GM18867 (cell line): Measurements from ENCODE around the gene GRB14.

ENCODE experiments used
- ATAC-seq: cut with Tn5 transposase; IDR thresholded peaks from one replicate; pipeline ENCODE4 v1.9.1; 2021; ENCODE audit warnings: mild to moderate bottlenecking, moderate library complexity; ENCODE audit not compliant: unreplicated experiment

The GRB14 gene

DNA sequence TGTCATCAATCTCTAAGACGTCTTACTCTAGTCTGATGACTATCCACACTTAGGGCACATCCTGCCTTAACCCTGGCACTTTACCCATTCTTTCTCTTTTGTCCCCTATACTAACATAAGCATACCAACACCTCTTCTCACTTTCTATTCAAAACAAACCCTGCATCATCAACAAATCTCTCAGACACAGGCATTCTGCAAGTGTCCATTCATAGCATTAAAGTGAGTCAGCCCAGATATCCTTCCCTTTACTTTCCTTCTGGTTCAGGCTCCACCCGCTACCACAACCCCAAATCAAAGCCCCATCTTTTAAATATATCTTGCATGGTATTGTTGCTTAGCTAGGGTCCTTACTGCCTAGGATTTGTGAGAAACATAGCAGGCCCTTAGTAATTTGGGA, 3.8 kb downstream of the GRB14 start:
- ATAC-seq = no peak

DNA sequence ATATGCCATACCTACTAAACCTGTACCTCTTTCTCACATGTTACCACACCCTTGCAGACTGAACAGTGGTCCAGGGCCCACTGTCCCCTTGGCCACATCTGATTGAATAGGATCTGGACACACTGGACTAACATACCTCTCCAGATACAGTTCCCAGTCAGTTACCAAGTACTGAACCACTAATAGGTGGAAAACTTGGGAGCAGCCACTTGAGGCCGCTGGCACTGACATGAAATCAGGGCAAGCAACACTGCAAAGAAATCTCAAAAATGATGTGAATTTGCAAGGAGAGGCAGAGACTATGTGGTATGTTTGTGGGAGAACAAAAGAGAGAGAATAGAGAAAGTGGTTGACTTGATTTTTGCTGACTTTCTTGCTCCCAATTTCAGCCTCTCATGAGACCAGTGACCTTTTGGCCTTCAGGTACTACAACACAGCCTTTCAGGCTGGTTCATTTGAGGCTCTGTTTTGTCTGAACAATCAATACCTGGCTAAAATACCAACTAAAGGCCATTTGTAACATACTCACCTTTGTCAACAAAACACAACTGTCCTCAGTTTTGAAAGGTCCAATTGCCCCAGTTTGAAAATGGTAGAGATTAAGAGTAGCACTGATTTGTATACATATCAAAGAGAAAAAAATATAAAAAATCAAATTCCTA, 7.8 kb downstream of the GRB14 start:
- no peak for ATAC-seq

DNA sequence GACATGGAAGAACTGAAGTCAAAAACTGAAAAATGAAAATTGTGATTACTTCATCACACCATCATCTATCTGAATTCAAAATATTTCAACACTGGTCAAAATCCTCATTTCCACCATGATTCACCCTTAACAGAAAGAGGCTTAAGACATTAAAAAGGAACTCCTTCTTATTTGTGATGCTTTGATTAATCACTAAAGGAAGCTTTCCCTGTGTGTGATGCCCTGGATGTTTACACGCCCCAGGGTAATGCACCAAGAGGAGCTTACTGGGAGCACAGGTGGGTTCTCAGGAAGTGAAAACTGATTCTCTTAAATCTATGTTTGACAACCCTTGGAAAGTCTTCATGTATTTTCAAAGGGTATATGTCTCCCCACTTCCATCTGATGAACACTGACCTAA, 11.5 kb downstream of the GRB14 start:
- ATAC-seq = no peak

DNA sequence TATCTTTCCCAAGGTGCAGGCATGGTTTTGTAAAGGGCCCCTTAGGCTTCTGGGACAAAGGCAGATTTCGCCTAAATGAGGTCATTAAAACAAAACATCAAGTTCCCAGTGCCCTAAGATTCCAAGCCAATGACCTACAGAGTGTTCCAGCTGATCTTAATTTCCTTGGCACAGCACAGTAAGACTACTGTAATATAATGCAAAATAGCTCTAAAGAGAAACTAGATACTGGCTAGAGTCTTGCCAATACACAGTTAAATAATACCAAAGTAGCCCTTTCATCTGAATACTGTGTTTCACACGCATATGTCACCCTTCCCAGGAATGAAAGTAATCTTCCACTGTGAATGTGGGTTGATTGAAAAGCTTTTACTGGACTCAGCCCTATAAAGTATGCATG, 14.7 kb downstream of the GRB14 start:
- no peak for ATAC-seq

DNA sequence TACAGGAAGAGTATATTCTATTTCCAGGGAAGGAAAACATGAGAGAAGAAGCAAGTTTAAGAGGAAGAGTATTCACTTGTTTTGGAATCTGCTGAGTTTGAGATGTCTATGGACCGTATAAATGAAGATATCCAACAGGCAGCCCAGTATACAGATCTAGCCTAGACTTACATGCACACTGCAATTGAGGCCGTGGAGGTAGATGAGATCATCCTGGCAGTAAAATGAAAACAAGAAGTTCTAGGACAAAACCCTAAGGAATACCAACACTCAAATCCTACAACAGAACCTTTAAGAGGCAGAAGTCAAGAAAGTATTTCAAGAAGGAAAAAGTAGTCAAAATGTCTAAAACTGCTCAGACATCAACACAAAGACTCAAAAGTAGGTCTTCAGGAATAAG, 16.0 kb downstream of the GRB14 start:
- no peak for ATAC-seq

DNA sequence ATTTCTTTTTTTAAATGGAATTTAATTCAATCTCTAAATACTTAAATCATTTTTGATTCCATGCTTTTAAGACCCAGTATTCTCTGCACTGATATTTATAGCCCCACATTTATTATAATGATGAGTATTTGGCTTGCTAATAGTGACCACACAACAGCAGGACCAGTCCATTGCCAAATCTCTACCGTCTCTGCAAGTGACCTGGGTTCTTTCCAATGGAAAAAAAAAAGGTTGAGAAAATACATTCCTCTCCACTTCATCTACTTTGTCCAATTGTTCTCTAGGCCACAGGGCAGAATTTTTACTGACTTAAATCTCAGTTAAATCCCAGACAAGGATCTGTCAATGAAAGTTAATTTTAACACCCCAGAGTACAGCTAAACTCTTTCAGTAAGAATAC, 20.5 kb downstream of the GRB14 start:
- no peak for ATAC-seq

DNA sequence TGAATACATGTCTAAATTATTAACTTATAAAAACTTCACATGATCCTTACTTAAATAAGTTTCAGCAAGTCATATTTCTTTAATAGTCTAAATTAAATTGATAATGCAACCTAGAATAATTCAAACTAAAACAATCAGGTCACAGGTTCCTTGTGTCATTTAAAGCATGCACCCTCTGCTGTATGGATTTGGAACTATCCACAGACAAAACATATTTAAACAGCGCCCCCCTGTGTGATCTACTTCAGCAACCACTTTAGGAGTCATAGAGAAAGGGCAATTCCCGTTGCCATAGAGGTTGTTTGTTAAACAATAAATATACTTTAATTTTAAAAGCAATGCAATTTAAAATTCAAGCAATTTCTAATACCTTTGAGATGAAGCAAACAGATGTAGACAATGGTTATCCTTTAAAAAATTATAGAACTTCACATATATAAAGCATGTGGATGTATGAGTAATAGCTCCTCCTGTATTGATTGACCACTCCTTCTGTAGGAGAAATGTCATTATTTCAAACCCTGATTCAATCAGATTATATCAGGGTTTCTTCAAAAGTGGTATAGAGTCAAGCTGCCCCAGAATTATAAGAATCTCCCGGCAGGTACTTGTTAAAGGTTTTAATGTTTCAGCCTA, 21.2 kb downstream of the GRB14 start:
- ATAC-seq = peak; percentile 99

DNA sequence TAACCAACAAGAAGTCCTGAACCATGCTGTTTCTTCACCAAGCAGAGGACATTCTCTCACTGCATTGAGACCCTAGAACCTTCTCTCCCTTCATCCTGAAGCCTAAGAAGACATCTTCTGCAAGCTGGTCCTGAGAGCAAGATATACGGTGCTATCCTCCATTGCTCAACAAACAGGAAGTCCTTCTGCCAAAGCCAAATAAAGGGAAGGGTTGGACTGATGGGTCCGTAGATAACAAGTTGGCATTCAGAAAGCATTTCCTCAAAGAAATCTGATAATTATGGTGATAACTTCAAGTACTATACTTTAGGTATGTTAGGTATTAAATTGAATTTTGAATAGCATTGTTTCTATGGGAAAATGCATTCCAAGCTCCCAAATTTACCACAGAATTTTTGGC, 23.3 kb downstream of the GRB14 start:
- no peak for ATAC-seq

DNA sequence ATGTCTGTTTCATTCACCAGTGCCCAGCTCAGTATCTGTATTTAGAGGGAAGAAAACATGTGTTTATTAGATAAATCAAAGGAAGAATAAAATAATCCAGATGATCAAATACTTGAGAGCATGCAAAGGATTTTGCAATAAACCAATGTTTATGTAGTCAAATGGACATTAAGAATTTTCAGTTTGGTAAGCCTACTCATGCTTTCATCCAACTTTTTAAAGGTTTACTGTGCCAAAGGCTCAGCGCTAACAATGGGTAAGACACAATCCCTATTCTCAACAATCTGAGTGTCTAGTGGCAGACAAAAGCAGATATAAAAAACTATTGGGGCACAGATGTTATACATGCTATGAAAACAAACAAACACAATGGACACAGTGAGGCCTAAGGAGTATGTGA, 26.3 kb downstream of the GRB14 start:
- ATAC-seq = no peak

DNA sequence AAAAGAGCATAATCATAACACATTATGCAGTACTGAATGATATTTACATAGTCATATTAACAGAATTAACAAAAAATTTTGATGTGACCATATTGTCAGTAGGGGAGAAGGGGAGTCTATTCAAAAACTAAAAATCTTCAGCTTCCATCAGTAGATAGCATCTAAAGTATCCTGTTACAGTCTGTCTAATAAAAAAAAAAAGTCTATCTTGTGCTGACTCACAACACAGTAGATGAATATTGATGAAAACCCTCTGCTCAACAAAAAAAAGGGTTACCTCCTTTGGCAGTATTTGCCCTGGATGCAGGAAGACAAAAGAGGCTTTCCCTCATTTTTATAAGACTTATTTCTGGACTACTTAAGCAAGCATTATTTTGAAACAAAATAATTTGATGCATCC, 27.3 kb downstream of the GRB14 start:
- no peak for ATAC-seq

DNA sequence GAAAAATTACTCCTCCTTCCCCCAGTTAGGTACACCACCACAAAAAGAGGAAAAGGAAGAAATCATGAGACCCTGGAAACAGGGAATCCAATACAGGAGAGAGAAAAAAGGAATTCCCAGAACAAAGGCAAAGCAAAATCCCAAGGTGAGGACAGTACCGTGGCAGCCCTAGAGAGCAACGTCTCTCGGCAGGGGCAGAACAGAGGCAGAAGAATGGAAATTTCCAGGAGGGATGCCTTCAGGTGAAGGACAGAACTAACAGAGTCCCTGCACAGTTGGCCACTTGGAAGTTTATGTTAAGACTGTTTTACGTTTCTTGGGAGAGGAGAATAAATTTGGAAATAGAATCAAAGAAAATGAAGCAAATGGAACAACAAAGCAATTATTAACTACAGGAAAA, 27.7 kb downstream of the GRB14 start:
- no peak for ATAC-seq

DNA sequence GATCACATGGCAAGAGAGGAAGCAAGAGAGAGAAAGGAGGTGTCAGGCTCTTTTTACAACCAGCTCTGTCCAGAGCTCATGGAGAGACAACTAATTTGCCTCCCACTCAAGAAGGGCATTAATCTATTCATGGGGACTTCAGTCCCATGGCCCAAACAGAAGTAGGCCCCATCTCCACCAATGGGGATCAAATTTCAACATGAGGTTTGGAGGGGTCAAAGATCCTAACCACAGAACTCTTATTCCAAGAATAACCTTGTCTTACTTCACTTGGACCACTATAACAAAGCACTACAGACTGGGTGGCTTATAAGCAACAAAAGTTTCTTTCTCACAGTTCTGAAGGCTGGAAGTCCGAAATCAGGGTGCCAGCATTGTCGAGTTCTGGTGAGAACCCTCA, 31.8 kb downstream of the GRB14 start:
- no peak for ATAC-seq

DNA sequence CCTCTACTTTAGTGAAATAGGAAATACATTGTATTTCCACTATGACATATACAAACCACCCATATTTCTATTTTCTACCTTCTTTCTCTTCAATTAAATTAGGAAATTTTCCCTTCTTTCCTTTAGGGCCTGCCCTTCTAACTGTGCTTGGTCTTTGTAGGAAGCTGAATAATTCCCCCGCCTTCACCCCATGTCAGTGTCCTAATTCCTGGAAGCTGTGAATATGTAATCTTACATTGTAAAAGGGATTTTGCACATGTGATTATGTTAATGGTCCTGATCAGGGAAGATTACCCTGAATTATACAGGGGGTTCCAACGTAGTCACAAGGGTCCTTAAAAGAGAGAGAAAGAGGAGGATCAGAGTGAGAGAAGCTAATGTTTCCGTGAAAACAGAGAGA, 40.2 kb downstream of the GRB14 start:
- ATAC-seq = no peak

DNA sequence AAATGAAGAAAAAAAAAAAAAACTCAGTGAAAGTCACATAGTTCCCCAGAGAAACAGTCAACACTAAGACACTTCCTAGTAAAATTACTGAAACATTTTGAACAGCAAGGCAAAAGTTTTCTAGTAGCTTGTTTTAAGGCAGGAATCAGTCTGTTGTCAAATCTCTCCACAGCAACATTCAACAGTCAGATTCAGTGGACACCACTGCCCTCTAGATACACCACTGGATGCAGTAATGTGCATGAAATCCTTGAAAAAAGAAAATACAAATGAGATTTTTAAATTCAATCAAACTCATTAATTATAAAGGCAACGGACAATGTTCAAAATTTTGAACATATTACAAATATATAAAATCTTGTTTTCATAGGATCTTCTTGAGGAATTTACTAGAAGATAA, 46.4 kb downstream of the GRB14 start:
- no peak for ATAC-seq

DNA sequence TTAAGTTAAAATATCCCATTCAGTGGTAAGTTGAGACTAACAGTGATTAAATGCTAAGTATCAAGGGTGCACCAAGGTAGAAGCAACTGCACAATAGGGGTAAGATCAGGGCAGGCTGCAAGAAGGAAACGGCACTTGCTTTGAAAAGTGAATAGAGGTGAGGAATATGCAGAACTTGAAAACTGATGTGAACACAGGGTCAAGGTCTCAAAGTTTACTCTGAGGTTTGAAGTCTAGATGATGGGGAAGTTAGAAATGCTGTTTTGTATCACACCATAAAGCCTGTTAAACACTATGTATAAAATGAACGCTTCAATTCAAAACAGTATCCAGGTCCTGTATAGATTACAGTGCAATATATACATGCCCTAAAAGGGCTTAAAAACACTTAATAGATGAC, 50.8 kb downstream of the GRB14 start:
- ATAC-seq = no peak

DNA sequence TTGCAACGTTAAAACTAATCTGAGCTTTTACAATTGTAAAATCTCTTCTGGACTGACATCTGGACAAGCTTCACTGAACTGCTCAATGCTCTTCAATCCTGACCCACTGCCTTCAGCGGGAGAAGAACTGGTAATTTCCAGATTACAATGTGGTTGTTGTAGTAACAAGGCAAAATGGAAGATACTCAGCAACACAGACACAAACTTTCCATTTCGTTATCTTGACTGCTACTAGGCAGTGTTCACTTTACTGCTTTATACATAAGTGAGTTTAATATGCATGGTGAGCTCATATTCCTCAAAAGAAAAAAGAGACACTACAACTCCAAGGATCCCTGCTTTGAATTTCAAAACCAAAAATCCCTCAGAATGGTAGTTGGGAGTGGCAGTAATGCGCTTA, 51.9 kb downstream of the GRB14 start:
- no peak for ATAC-seq

DNA sequence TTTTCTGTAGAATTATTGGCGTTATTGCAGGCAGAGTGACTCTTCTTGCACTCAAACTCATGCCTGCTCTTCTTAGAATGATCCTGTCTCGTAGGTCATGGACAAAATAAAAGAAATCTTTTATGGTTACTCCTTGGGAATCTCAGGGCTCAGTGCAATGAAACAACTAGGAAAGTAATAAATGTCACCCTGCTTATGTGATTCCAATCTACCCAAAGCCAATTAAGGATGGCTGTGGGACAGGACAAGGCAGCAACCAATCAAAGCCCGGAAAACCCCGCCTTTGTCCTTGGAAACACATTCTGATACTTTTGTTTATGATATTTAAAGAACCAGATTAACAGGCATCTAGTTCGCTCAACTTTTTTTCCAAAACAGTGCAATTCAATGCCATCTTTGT, 53.0 kb downstream of the GRB14 start:
- ATAC-seq = no peak

DNA sequence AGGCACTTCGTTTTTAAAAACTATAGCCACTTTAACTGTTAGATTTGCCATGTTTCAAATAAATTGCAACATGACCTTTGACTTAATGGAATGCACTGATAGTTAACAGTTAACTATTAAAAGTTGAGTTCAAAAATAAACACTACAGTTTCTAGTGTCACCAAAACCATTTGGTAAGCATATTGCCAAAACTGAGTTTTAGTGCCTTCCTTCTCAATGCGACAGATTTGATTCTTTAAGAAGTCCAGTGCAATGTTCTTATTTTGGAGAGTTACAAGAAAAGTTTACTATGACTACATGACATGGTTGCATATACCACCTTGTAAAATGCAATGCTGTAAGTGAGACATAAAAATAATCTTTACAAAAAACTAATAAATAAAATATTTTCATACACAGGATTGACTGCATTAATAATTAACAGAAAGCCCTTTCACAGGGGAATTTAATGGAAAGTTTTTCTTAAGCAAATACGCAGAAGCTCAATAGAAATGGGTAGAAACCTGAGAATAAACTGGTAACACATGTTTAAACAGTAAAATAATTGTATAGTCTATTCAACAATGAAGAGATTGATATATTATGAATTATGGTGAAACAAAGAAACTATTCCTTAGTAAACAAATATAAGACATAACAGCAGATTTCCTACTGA, 53.8 kb downstream of the GRB14 start:
- no peak for ATAC-seq

DNA sequence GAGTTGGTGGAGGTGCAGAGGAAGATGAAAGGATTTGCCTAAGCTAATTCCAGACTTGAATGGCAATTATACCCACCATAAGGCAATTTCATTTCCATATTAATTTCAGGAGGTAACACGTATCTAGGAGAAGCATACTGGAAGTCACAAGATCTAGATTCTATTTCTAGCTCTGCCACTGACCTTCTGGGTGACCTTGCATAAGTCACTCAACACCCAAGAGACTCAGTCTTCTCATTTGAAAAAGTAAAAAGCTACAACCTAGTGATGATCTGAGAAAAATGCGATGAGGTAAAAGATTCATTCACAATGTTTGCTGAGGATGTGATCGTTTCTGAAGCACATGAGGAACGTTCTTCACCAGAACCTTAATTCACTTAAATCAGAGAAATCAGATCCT, 55.9 kb downstream of the GRB14 start:
- no peak for ATAC-seq

DNA sequence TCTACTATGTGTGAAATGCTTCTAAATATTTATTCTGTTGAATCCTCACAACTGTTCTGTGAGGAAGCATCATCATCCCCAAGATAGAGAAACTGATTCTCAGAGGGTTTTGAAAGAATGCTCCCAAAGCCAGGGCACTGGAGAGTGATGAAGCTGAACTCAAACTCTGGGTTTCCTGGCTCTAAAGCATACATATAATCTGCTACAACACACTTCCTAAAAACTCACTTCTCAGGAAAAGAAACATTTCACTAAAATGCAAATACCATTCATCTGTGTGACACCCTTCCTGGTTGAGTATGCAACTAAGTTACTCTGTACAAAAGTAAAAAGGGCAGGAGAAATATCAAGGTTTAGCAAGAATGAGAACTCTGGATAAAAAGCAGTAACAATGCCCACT, 58.6 kb downstream of the GRB14 start:
- no peak for ATAC-seq

DNA sequence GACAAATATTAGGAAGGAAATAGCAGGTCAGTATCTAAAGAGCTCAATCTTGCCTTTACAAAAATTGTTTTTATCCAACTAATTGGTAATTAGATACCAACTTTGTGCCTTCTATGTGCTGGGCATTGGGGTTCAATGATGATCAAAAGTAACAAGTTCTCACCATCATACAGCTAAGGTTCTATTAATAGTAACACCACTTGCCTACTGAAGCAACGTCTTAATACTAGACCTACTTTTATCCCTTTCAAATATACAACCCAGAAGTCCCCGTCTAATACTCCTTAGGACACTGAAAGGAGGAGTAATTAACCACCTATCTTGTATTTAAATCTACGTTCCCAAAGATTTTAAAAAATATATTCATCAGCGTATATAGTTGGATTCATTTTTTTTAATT, 59.3 kb downstream of the GRB14 start:
- ATAC-seq = no peak

DNA sequence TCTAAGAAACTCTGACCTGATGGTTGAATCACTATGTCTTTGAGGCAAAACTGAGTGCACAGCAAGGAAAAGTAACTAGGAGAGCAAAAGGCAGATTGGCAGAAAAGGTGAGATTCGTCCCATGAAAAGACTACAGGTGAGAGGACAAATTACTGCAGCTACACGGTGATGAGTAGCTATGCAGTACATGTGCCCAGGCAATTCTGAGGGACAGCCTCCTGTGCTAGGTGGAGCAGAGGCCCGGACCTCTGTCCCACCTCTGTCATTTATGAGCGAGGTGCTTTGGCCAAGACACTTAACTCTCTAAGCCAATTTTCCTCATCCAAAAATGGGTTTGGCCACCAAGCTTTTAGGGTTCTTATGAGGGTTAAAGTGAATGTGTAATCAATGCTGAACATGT, 59.9 kb downstream of the GRB14 start:
- ATAC-seq = no peak

DNA sequence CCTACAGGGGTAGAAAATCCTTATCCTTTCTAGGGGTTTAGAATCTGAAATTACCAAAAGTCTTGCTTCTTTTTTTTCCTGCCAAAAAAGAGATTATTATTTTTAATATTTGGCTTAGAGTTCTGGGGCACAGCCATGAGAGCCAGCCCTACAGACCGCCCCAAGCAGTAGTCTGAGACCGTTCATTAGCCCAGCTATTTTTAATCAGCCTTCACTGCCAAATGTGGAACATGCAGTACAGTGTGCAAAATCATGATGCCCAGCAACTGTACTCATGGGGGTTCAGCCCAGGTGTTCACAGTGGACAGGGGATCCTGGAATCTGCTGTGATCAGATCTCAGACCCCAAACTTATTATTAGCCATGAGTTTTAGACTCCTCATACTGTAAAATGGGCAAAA, 60.4 kb downstream of the GRB14 start:
- no peak for ATAC-seq
